ENCODE measurements around the gene GDA.

Gene GDA

GRCh38 chr9:72150127-72150526 lies 887 bp downstream of the GDA start:
- Histone ChIP-seq H3K27me3 (replicated peaks; ENCODE audit: control insufficient read depth, insufficient read depth, low read length) (no peaks in the 10 kb centered on the region; the same call in 1 of the 2 replicates), H3K36me3 (ENCODE audit: control insufficient read depth, insufficient read depth, low read length) (no peaks in the 10 kb centered on the region), H3K4me3 (replicated peaks; ENCODE audit: low read depth, low read length) (no peak overlapping the region)
- TF ChIP-seq, protein P1, sequence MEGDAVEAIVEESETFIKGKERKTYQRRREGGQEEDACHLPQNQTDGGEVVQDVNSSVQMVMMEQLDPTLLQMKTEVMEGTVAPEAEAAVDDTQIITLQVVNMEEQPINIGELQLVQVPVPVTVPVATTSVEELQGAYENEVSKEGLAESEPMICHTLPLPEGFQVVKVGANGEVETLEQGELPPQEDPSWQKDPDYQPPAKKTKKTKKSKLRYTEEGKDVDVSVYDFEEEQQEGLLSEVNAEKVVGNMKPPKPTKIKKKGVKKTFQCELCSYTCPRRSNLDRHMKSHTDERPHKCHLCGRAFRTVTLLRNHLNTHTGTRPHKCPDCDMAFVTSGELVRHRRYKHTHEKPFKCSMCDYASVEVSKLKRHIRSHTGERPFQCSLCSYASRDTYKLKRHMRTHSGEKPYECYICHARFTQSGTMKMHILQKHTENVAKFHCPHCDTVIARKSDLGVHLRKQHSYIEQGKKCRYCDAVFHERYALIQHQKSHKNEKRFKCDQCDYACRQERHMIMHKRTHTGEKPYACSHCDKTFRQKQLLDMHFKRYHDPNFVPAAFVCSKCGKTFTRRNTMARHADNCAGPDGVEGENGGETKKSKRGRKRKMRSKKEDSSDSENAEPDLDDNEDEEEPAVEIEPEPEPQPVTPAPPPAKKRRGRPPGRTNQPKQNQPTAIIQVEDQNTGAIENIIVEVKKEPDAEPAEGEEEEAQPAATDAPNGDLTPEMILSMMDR (IDR thresholded peaks at IDR 0.05; ENCODE audit: insufficient read depth, low read length, poor library complexity, severe bottlenecking), result no peak
- DNase-seq (ENCODE audit: extremely low read depth, insufficient read length), result no peak

GRCh38 chr9:72150661-72151060 lies 1.4 kb downstream of the GDA start:
- Histone ChIP-seq H3K4me3 (replicated peaks; ENCODE audit: low read depth, low read length) (no peak overlapping the region), H3K27me3 (replicated peaks; ENCODE audit: control insufficient read depth, insufficient read depth, low read length) (no peaks in the 10 kb centered on the region; the same call in 1 of the 2 replicates), H3K36me3 (ENCODE audit: control insufficient read depth, insufficient read depth, low read length) (no peaks in the 10 kb centered on the region)
- DNase-seq (ENCODE audit: extremely low read depth, insufficient read length), result no peak
- TF ChIP-seq, protein P1 (IDR thresholded peaks at IDR 0.05; ENCODE audit: insufficient read depth, low read length, poor library complexity, severe bottlenecking), result no peak

- Histone ChIP-seq H3K27me3 (replicated peaks; ENCODE audit: control insufficient read depth, insufficient read depth, low read length) (no peaks in the 10 kb centered on the region; the same call in 1 of the 2 replicates), H3K36me3 (ENCODE audit: control insufficient read depth, insufficient read depth, low read length) (no peaks in the 10 kb centered on the region), H3K4me3 (replicated peaks; ENCODE audit: low read depth, low read length) (no peak overlapping the region)
- TF ChIP-seq, protein P1 (IDR thresholded peaks at IDR 0.05; ENCODE audit: insufficient read depth, low read length, poor library complexity, severe bottlenecking), result no peak
- no peak for DNase-seq (ENCODE audit: extremely low read depth, insufficient read length)
Measured at GRCh38 chr9:72151104-72151503, 1.9 kb downstream of the GDA start.

- peak; percentile 6 for DNase-seq (ENCODE audit: extremely low read depth, insufficient read length)
- no peaks in the 10 kb centered on the region for H3K27me3 ChIP-seq (replicated peaks; ENCODE audit: control insufficient read depth, insufficient read depth, low read length)
- H3K36me3 ChIP-seq (ENCODE audit: control insufficient read depth, insufficient read depth, low read length), result no peaks in the 10 kb centered on the region
- H3K4me3 ChIP-seq (replicated peaks; ENCODE audit: low read depth, low read length), result no peak overlapping the region
- TF ChIP-seq, protein P1 (IDR thresholded peaks at IDR 0.05; ENCODE audit: insufficient read depth, low read length, poor library complexity, severe bottlenecking), result no peak
Measured at GRCh38 chr9:72154468-72155285, 5.4 kb downstream of the GDA start.

DNA sequence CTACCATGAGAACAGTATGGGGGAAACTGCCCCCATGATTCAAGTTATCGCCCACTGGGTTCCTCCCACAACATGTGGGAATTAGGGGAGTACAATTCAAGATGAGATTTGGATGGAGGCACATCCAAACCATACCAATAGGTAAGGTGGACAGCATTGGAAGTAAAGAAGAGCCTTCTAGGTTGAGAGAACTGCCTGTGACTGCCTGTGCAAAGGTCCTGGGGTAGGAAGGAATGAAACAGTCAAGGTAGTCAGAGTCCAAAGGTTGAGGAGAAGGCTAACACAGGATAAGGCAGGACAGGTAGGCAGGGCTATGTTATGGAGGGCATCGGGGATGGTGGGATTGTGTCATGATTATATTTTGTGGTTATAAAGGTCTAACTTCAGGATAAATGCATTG lies 6.1 kb downstream of the GDA start:
- Histone ChIP-seq H3K4me3 (replicated peaks; ENCODE audit: low read depth, low read length) (no peak overlapping the region), H3K27me3 (replicated peaks; ENCODE audit: control insufficient read depth, insufficient read depth, low read length) (no peaks in the 10 kb centered on the region), H3K36me3 (ENCODE audit: control insufficient read depth, insufficient read depth, low read length) (no peaks in the 10 kb centered on the region)
- TF ChIP-seq, protein P1 (IDR thresholded peaks at IDR 0.05; ENCODE audit: insufficient read depth, low read length, poor library complexity, severe bottlenecking), result no peak
- no peak for DNase-seq (ENCODE audit: extremely low read depth, insufficient read length)

All from GM06990 (cell line).